HG02759 (cell line): Measurements from ENCODE around the gene ICE1.
"Not testable (repeated sequence)": the region's sequence is repeated elsewhere in the genome, so short reads cannot be mapped to it uniquely, and the experiment has no call there.

ENCODE experiments used
- ATAC-seq: cut with Tn5 transposase; IDR thresholded peaks from one replicate; pipeline ENCODE4 v1.9.1; 2021; ENCODE audit warnings: mild to moderate bottlenecking, moderate library complexity; ENCODE audit not compliant: unreplicated experiment

Gene ICE1

DNA sequence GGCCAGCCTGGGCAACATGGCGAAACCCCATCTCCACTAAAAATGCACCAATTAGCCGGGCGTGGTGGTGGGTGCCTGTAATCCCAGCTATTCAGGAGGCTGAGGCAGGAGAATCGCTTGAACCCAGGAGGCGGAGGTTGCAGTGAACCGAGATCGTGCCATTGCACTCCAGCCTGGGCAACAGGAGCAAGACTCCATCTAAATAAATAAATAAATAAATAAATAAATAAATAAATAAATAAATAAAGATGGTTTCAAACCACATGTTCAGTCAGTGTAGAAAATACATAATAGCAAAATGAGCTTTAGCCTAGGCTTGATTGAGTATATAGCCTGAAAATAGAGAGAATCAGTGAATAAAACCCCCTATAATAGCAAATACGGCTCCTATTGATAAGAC, 27.4 kb upstream of the ICE1 start:
- not testable (repeated sequence) for ATAC-seq

DNA sequence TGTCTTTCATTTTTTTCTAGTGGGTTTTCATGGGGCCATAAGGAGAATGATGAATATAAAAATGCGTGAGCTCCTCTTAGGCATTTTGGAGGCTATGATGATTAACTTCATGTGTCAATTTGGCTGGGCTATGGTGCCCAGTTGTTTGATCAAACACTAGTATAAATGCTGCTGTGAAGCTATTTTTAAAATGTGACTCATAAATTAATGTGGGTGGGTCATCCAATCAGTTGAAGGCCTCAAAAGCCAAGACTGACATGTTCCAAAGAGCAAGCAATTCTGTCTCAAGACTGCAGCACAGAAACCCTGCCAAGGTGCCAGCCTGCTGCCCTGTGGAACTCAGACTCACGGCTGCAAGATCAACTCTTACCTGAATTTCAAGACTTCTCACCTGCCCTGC, 24.4 kb upstream of the ICE1 start:
- ATAC-seq = no peak

GRCh38 chr5:5401095-5401494, 21.4 kb upstream of the ICE1 start:
- ATAC-seq = no peak

- ATAC-seq = no peak
These were observed 18.7 kb upstream of the ICE1 start for GRCh38 chr5:5403741-5404140.

DNA sequence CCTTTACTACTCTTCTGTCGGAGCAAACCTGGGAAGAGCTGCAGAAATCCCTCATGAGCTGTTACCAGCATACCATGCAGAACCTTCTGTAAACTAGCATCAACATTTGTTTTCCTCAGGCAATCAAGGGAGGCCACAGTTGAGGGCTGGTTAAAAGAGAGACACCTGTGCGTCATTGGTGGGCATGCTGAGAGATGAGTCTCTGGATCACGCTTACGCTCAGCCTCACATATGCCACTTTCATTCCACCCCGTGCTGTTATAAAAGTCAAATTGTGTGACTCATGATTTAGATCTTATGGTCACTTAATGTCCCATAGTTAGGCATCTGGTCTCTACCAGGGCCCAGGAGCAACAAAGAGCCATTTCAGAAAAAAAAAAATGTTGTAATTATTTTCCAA, 18.1 kb upstream of the ICE1 start:
- ATAC-seq = no peak

DNA sequence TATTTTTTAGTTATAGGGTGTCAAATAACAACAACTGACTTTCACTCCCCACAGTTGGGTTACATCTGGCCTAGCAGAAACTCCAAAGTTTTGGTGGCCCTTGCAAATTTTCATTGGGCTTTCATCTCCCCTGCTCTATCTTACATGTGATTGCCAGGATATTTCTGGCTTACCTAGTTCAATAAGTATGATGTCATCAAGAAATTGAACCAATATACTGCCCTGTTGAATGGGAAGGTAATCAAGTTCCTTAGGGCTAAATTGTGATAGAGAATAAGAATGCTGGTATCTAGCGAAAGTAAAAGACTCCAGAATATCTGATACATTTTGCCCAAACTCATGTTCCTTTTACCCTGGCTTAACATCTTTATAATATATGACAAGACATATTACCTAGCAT, 17.0 kb upstream of the ICE1 start:
- no peak for ATAC-seq

DNA sequence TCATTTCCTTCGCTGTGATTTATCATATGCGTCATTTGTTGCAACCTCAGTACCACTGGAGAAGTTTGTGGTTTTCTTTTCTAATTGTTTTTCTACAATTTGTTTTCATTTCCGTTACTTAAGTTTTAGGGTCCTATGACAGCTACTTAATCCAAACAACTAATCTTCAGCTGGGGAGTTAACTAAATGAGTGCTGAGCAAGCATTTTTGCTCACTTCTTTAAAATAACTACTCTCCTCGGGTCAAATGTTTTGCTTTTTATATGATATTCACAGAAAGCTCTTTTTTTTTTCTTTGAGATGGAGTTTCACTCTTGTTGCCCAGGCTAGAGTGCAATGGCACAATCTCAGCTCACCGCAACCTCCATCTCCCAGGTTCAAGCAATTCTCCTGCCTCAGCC, 14.6 kb upstream of the ICE1 start:
- ATAC-seq = no peak

DNA sequence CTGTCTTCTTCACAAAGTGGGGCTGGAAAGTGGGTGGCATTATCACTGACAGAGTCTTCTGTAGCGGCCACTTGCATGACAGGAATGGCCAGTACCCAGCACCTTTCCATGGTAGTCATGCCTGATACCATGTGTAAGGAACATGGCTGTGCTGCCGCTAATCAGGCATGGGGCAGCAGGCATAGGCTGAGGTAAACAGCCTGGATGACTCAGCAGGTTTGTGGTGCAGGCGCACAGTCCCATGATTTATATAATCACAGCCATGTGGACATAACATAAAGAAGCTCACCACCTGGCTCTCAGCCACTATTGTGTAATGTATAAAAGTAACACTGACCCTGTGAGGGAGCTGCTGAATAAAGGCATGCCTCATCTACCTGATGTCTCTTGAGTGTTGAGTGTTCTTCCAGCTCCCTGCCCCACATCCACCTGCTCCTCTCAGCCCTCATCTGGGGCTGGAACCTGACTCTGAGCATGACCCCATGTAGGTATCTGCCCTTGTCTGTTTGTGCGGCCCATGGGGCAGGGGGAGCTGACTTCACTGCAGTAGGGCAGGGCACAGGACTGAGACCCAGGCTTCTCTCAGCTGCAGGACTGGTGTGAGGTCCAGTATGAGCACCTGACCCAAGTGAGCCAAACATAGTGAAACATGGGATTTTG, 13.2 kb upstream of the ICE1 start:
- no peak for ATAC-seq

DNA sequence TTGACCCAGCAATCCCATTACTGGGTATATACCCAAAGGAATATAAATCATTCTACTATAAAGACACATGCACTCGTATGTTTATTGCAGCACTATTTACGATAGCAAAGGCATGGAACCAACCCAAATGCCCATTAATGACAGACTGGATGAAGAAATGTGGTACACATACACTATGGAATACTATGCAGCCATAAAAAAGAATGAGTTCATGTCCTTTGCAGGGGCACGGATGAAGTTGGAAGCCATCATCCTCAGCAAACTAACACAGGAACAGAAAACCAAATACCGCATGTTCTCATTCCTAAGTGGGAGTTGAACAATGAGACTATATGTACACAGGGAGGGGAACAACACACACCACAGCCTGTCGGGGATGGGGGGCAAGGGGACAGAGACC, 8.6 kb upstream of the ICE1 start:
- not testable (repeated sequence) for ATAC-seq

DNA sequence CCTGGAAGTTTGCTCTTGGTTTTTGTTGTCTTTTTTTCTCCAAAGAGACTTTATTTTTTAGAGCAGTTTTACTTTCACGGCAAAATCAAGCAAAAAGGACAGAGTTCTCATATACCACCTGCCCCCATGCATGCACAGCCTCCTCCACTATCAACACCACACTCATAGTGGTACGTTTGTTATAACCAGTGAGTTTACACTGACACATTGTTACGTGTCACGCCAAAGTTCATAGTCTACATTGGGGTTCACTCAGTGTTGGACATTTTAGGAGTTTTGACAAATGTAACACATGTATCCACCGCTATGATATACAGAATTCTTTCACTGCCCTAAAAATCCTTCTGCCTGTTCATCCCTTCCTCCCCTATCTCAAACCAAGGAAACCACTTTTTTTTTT, 7.5 kb upstream of the ICE1 start:
- ATAC-seq = no peak

DNA sequence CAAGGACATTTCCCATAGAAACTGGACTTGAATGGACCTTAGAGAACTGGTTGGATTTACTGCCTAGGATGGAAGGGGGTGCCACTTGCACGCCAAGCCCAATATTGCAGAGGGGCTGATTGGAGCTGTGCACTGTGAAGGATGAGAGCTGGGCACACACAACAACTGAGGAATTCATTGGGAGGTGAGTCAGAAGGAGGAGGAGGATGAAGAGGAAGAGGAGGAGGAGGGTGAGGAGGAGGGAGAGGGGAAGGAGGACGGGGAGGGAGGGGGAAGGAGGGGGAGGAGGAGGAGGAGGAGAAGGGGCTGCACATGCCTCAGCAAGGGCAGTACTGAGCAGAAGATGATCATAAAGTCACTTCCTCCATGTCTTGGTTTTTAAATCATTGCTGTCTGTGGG, 5.7 kb upstream of the ICE1 start:
- ATAC-seq = no peak

DNA sequence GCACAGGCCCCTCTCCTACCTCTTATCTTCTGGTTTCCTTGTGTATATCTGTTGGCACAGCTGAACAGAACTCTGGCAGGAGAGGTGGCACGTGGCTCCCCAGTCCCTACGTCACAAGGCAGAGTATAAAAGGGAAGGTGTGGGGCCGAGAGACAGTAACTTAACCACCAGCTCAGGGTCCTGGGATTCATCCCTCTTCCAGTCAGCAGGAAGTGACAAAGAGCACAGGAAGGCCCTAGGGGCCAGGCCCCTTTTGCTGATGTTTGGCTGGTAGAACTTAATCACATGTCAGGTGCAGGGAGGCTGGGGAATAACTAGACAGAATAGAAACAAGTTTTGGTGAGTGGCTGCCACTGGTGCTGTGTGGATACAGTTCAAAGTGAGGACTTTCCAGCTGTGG, 4.5 kb upstream of the ICE1 start:
- ATAC-seq = no peak

DNA sequence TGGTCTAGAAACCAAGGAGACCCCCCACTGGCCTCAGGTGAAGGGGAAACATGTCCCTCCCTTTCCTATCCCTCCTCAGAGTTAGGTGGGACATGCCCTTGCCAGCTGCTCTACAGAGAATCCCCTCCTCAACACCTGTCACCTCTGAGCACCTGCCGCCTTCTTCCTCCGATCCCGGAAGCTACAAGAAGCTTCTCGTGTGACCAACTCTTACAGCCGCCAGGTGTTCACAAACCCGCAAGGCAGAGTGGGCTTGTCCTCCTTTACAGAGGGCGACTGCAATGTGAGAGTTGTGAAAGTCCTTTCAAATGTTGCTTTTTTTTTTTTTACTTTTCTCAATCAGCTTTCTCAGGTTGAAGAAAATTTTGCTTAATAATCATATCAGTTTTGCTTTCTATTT, 3.7 kb upstream of the ICE1 start:
- no peak for ATAC-seq

GRCh38 chr5:5419291-5420210, 2.9 kb upstream of the ICE1 start:
- ATAC-seq = no peak

DNA sequence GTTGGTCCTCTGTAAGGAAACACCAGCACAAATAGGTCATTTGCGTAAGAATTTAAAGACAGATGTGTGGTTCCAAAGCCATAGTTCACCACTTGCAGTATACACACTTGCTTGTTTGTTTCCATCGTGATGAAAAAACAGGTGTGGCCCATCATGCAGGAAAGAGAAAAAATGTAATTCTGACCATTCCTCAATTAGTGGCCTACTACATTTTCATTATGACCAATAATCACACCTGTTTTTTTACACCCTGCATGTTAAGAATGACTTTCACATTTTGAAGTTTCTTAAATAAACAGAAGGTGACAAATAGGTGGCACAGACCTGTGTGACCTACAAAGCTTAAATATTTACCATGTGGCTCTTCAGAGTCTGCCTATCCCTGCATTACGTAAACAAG, 2.2 kb upstream of the ICE1 start:
- no peak for ATAC-seq

- peak; percentile 18 for ATAC-seq
These were observed 1.1 kb upstream of the ICE1 start for GRCh38 chr5:5421149-5421960.

GRCh38 chr5:5422819-5423515, 490 bp downstream of the ICE1 start:
- ATAC-seq = peak; percentile 30

GRCh38 chr5:5423586-5423985, 1.1 kb downstream of the ICE1 start:
- no peak for ATAC-seq

DNA sequence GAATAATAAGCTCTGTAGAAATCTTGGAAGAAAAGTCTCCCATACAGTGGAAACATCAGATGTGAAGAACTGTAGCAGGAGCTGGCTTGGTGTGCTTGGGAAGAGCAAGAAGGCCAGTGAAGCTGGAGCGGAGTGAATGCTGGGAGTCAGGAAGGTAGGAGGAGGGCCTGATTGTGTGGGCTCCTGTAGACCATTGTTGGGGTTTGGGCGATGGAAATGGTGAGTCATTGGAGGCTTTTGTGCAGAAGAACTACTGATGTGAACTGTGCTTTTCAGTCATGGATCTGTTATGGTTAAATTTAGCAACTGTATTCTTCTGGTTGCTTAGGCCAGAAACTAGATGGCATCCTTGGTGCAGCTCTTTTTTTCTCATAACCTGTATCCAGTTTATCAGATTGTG, 2.3 kb downstream of the ICE1 start:
- ATAC-seq = no peak

DNA sequence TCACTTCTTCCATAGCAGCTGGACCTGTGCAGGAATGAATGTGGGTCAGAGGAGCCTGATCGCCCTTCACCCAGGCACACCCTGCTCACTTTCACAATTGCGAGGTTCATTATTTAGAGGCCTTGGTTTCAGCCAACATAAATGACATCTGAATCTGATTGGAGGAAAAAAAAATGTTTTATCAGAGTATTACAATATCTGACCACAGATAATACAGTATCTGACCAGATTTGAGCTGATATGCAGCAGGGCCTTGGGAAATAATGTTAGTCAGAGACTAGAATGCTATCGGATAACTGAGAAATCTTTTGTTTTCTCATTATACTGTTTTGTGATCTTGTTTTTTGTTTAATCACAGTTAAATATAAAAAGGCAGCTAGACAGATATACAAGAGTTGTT, 7.7 kb downstream of the ICE1 start:
- no peak for ATAC-seq
